ENCODE data around the gene MGRN1. TPM values are rescaled to one million over a fixed set of nuclear protein-coding genes. Genes with fewer than 3 reads are reported as not detected.

The MGRN1 gene
- total and polyA plus RNA-seq, 12 donors: 19.2 to 73.5 (median 40.8) TPM

- Histone ChIP-seq H3K27me3 (no peaks in the 10 kb centered on the region), H3K36me3 (no peaks in the 10 kb centered on the region), H3K27ac (no peak overlapping the region), H3K4me3 (no peak overlapping the region), H3K4me1 (no peaks in the 10 kb centered on the region), H3K9me3 (no peaks in the 10 kb centered on the region)
- no peak for DNase-seq
- 83 to 89% methylated on average over 13 of the region's 13 CpGs for WGBS, 2 donors
- no peak for TF ChIP-seq CTCF (IDR thresholded peaks at IDR 0.05)
- ATAC-seq: no peak
- intact Hi-C loops (cut with DNase I): no loop called here
These were observed 45.6 kb upstream of the MGRN1 start for GRCh38 chr16:4578961-4579530.

- no peak overlapping the region for H3K27ac ChIP-seq
- no peak overlapping the region for H3K4me3 ChIP-seq
- intact Hi-C loops (cut with DNase I): loop anchor here in 2 of 10 donors (10.0 kb wide), 1 partner anchor 65 kb away; no protein-coding TSS in a partner anchor
- no peaks in the 10 kb centered on the region for H3K4me1 ChIP-seq
- no peak for ATAC-seq
- H3K9me3 ChIP-seq: no peaks in the 10 kb centered on the region
- H3K27me3 ChIP-seq: no peaks in the 10 kb centered on the region
- WGBS, 2 donors: 65 to 83% methylated on average over 6 of the region's 6 CpGs
- no peak for TF ChIP-seq CTCF (IDR thresholded peaks at IDR 0.05)
- no peaks in the 10 kb centered on the region for H3K36me3 ChIP-seq
- DNase-seq: no peak
These were observed 44.4 kb upstream of the MGRN1 start for GRCh38 chr16:4580250-4580649.

- intact Hi-C loops (cut with DNase I): loop anchor here in 2 of 10 donors (10.0 kb wide), 1 partner anchor 69 kb away; no protein-coding TSS in a partner anchor
- Histone ChIP-seq H3K4me3 (no peak overlapping the region), H3K27ac (no peak overlapping the region), H3K27me3 (no peaks in the 10 kb centered on the region), H3K9me3 (peaks cover 0 to 12% (median 4%) of the 10 kb centered on the region in 11 donors), H3K4me1 (no peaks in the 10 kb centered on the region), H3K36me3 (no peaks in the 10 kb centered on the region)
- ATAC-seq (no peak), DNase-seq (no peak)
- WGBS, 2 donors: 82 to 94% methylated on average over 4 of the region's 4 CpGs
- no peak for TF ChIP-seq CTCF (IDR thresholded peaks at IDR 0.05)
These were observed 40.7 kb upstream of the MGRN1 start for GRCh38 chr16:4583906-4584305.

- Histone ChIP-seq H3K4me1 (no peaks in the 10 kb centered on the region), H3K9me3 (peaks cover 0 to 12% (median 4%) of the 10 kb centered on the region in 11 donors), H3K36me3 (no peaks in the 10 kb centered on the region), H3K27ac (no peak overlapping the region), H3K4me3 (no peak overlapping the region), H3K27me3 (no peaks in the 10 kb centered on the region)
- ATAC-seq: peak in 1 of 8 donors; percentile 62
- no peak for TF ChIP-seq CTCF (IDR thresholded peaks at IDR 0.05)
- DNase-seq: no peak
- intact Hi-C loops (cut with DNase I): loop anchor here in 4 of 10 donors (5.0 to 10.0 kb wide), 3 partner anchors 69 to 79 kb away; no protein-coding TSS in a partner anchor
- WGBS, 2 donors: 36 to 46% methylated on average over 7 of the region's 7 CpGs
These were observed 38.3 kb upstream of the MGRN1 start for GRCh38 chr16:4586291-4586690.
